Mesothelial cell of epicardium (in vitro differentiated cells): ENCODE measurements around the gene NWD2. TPM values are rescaled to one million over a fixed set of nuclear protein-coding genes. Genes with fewer than 3 reads are reported as not detected.

Source experiments
- DNase-seq, 2 experiments: peaks; one replicate each; pipeline ENCODE4 v3.0.0; 2021; ENCODE audit warnings: low spot score in 2 of 2; ENCODE audit not compliant: unreplicated experiment in 2 of 2
- H3K27ac Mint-ChIP-seq: 2 replicates; pipeline ENCODE4 v1.8.0; 2021; ENCODE audit warnings: mixed read lengths
- H3K27me3 Mint-ChIP-seq: 2 replicates; pipeline ENCODE4 v1.8.0; 2021; ENCODE audit warnings: low read depth, mixed read lengths
- H3K36me3 Mint-ChIP-seq: 2 replicates; pipeline ENCODE4 v1.8.0; 2021; ENCODE audit warnings: mixed read lengths
- H3K4me1 Mint-ChIP-seq: 2 replicates; pipeline ENCODE4 v1.8.0; 2021; ENCODE audit warnings: mixed read lengths
- H3K4me3 Mint-ChIP-seq: 2 replicates; pipeline ENCODE4 v1.8.0; 2021; ENCODE audit warnings: mild to moderate bottlenecking, moderate library complexity, mixed read lengths
- H3K9me3 Mint-ChIP-seq: 2 replicates; pipeline ENCODE4 v1.8.0; 2021; ENCODE audit warnings: mixed read lengths
- CTCF ChIP-seq: fragments of 200-600 bp; sonication (generic); IDR thresholded peaks from one replicate; pipeline ENCODE4 v1.5.0; 2021; ENCODE audit warnings: antibody characterized with exemption; ENCODE audit not compliant: unreplicated experiment
- total RNA-seq: library from RNA; stranded (reverse); gene quantifications from 3 replicates; pipeline ENCODE4 v1.2.1, GENCODE V29; 2021

NWD2 gene
- total RNA-seq, 1 donor from 2014 or later: 0.02 TPM

DNA sequence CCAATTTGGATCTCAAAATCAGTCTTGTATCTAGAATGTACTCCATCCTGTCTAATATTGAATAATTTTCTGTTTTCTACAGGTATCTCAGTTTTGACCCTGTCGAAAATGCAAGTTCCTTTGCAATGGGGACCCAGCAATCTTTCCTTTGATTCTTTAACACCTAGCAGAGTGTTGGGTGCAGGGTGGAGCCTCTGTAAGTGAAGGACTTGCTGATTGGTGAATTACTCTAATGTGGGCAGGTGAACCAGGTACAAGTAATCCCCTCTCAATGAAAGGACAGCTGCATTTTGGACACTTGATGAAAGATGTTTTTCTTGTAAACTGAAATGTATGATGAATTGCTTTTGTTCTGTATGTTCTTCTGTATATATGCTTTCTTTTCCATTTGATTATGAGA lies 54.9 kb downstream of the NWD2 start:
- Mint-ChIP-seq H3K27ac (no peak overlapping the region), H3K36me3 (no peaks in the 10 kb centered on the region), H3K9me3 (peaks cover 6% of the 10 kb centered on the region), H3K4me3 (no peak overlapping the region), H3K27me3 (peaks cover 13% of the 10 kb centered on the region), H3K4me1 (no peaks in the 10 kb centered on the region)
- DNase-seq: no peak
- no peak for TF ChIP-seq CTCF

DNA sequence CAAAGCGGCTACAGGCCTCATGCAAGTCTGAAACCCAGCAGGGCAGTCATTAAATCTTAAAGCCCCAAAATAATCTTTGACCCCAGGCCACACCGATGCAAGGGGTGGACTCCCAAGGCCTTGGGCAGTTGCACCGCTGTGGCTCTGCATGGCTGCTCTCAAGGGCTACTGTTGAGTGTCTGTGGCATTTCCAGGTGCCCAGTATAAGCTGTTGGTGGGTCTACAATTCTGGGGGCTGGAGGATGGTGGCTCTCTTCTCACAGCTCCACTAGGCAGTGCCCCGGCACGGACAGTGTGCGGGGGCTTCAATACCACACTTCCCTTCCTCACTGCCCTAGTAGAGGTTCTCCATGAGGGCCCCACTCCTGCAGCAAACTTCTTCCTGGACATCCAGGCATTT lies 60.1 kb downstream of the NWD2 start:
- TF ChIP-seq CTCF: no peak
- Mint-ChIP-seq H3K27me3 (peaks cover 6% of the 10 kb centered on the region), H3K4me3 (no peak overlapping the region), H3K36me3 (no peaks in the 10 kb centered on the region), H3K27ac (no peak overlapping the region), H3K4me1 (no peaks in the 10 kb centered on the region), H3K9me3 (peaks cover 20% of the 10 kb centered on the region)
- DNase-seq: no peak

DNA sequence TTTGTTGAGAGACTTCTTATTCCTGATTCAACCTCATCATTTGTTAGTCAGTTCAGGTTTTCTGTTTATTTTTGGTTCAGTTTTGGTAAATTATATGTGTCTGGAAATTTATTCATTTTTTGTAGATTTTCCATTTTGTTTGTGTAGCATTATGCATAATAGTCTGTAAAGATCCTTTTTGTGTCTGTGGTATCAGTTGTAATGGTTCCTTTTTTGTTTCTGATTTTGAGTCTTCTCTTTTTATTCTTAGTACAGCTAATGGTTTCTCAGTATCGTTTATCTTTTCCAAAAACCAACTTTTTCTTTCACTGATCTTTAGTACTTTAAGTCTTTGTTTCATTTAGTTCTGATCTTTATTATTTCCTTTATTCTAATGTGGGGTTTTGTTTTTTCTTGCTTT lies 61.4 kb downstream of the NWD2 start:
- H3K27ac Mint-ChIP-seq: no peak overlapping the region
- no peak for TF ChIP-seq CTCF
- H3K27me3 Mint-ChIP-seq: peaks cover 3% of the 10 kb centered on the region
- no peak for DNase-seq
- no peaks in the 10 kb centered on the region for H3K36me3 Mint-ChIP-seq
- peaks cover 25% of the 10 kb centered on the region for H3K9me3 Mint-ChIP-seq
- no peaks in the 10 kb centered on the region for H3K4me1 Mint-ChIP-seq
- no peak overlapping the region for H3K4me3 Mint-ChIP-seq

DNA sequence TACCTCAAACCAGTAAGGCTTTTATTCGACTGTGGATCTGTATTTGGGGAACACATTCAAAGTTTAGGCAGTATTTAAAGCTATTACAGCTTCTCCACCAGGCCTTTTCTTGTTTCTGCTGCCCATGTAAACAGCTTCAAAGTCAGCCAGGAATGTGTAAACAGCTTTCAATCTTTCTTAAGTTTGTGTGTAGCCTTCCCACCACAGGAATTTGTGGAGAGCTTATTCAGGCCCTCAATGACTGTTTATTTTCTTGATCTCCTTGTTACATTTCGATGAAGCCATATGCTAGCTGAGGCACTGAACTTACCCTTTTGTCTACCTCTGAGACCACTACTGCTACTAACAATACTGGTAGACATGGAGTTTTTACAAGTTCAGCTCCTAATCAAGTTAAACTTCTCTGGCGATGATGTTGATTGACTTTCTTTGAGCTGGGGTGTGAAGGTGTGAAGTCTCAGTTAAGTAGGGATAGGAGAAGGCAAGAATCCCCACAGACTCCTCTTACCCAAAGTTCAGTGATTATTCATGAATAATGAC lies 72.6 kb downstream of the NWD2 start:
- no peak for TF ChIP-seq CTCF
- Mint-ChIP-seq H3K27ac (no peak overlapping the region), H3K9me3 (peaks cover 48% of the 10 kb centered on the region), H3K4me3 (no peak overlapping the region), H3K4me1 (no peaks in the 10 kb centered on the region), H3K27me3 (no peaks in the 10 kb centered on the region), H3K36me3 (no peaks in the 10 kb centered on the region)
- no peak for DNase-seq

GRCh38 chr4:37320513-37321235 lies 76.1 kb downstream of the NWD2 start:
- H3K27ac Mint-ChIP-seq: no peak overlapping the region
- H3K9me3 Mint-ChIP-seq: peaks cover 24% of the 10 kb centered on the region
- H3K36me3 Mint-ChIP-seq: no peaks in the 10 kb centered on the region
- no peaks in the 10 kb centered on the region for H3K27me3 Mint-ChIP-seq
- H3K4me3 Mint-ChIP-seq: no peak overlapping the region
- no peaks in the 10 kb centered on the region for H3K4me1 Mint-ChIP-seq
- no peak for TF ChIP-seq CTCF
- no peak for DNase-seq
